IPS-NIHi7 (cell line): ENCODE results near the gene ARHGAP25.

Source experiments
- DNase-seq: peaks from one replicate; pipeline ENCODE4 v3.0.0; 2012; ENCODE audit warnings: mixed read lengths; ENCODE audit errors: extremely low spot score

The ARHGAP25 gene

DNA sequence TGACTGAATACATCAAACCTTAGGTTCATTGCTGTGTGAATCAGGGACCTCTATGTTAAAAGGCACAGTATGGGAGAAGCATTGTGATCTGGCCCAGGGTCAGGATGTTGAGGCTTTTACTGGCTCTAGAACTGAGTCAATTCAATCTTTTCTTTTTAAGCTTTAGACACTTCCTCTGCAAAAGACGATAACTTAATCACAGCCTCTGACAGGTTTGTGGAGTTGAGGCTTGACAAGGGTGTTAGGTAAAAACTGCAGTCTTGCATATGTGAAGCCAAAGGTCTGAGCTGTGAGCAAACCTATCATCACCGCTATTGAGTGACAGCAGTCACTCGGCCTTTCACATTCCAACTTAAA lies 17.3 kb upstream of the ARHGAP25 start:
- no peak for DNase-seq

DNA sequence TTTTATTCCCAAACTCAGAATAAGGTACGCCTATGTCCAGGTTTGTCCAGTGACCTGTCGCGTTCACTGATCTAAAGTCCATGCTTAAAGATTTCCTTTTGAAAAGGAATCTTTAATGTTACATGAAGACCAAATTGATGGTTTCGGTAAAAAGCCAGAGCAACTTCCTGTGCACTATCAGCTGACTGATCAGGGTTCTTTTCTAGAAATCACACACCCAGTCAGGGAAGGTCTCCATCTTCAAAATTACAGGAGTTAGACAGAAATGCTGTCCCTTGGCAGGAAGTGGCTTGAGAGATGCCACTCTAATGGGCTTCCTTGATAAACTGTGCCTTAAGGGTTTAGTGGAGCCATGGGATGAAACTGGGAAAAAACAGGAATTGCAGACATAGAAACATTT lies 14.7 kb upstream of the ARHGAP25 start:
- no peak for DNase-seq

DNA sequence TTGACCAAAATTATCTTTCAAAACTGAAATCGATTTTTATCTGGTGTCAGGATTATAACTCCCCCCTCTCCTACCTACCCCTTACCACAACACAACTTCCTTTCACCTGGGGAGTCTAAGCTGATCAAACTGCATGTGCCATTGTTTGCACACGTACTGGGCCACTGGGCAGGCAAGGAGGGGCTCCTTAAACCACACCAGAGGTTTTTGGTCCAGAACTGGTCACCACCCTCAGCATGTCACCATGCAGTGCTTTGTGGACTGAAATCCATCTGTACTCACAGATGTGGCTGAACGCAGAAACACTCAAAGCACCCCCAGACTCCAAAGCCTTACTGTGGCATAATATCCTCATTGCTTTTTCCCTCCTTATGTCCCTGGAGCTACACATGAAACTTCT lies 13.9 kb upstream of the ARHGAP25 start:
- no peak for DNase-seq

GRCh38 chr2:68721482-68722101 lies 13.0 kb upstream of the ARHGAP25 start:
- no peak for DNase-seq

DNA sequence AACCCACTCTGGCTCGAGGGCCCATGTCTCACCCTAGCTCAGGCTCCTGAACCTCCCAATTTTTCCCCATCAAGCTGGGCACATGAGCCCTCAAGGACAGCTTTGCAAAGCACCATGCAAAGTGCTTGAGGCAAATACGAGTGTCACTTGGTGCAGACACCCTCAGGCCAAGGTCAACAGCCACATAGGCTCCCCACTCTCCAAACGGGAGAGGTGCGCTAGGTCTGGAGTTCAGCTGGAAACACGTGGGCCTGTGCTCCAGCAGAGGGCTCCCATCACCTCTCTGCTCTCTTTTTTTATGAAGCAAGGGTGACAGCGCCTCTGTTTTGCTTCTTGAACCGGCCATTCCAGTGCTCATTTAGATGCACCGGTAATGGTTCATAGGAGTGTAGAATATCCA lies 11.9 kb upstream of the ARHGAP25 start:
- DNase-seq, result peak; percentile 46

- no peak for DNase-seq
Measured at GRCh38 chr2:68723181-68723580, 11.4 kb upstream of the ARHGAP25 start.

DNA sequence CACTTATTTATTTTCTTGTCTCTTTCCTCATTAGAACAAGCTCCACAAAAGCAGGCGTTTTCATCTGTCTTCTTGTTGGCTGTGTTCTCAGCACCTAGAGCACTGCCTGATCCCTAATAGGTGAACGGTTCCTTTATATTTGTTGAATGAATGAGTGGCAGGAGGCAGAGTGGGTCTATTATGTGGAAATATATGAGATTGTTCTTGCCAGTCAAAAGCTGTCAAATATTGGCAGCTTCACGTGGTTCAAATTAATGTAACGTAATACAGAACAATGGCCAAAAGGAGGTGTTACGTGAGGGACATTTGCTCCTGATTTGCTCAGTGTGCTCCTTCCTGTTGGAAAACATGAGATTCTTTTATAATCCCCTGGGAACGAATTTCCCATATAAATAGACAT lies 8.5 kb upstream of the ARHGAP25 start:
- DNase-seq, result no peak

GRCh38 chr2:68726608-68727367 lies 7.8 kb upstream of the ARHGAP25 start:
- no peak for DNase-seq

DNA sequence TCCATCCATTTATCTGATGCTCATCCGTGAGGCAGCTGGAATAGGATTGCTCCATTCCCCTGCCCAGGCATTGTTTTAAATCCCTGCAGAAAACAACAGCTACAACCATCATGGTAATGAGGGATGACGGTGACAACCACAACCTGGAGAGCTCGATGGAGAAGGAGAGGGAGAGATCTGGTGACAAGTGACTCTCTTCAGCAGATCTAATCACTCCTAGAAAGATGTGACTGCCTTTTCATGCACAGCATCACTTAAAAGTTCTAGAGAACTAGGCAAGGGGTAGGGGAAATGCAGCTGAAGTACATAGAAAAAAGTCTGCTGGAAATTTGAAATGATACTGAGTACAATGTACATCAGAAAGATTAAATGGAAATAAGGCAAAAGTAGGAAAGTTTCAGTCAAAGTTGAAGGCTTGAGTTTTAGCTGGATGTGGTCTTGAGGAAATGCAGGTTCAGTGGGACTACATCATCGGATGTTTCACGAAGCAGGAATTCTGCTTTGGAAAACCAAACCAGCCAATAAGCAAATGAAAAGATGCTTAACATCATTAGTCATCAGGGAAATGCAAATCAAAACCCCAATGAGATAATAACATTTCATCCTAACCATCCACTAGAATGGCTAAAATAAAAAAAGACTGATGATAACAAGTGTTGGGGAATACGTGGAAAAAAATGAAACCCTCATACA lies 6.8 kb upstream of the ARHGAP25 start:
- DNase-seq, result no peak

DNA sequence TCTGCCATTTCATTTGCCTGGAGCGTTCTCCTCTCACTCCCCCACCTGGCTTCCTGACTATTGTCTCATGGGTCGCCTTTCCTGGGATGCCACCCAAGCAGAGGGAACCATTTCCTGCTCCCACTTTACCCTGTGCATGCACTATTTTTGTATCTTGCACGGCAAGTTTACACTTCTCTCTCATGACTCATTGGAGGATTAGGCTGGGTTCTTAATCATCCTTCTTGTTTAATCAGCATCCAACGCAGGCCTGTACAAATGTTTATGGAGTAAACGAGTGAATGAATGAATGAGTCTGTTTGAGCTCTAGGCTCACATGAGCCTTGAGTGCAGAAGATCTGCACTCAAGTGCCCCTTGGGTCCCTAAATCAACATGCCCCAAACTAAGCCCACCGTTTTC lies 3.8 kb upstream of the ARHGAP25 start:
- no peak for DNase-seq

DNA sequence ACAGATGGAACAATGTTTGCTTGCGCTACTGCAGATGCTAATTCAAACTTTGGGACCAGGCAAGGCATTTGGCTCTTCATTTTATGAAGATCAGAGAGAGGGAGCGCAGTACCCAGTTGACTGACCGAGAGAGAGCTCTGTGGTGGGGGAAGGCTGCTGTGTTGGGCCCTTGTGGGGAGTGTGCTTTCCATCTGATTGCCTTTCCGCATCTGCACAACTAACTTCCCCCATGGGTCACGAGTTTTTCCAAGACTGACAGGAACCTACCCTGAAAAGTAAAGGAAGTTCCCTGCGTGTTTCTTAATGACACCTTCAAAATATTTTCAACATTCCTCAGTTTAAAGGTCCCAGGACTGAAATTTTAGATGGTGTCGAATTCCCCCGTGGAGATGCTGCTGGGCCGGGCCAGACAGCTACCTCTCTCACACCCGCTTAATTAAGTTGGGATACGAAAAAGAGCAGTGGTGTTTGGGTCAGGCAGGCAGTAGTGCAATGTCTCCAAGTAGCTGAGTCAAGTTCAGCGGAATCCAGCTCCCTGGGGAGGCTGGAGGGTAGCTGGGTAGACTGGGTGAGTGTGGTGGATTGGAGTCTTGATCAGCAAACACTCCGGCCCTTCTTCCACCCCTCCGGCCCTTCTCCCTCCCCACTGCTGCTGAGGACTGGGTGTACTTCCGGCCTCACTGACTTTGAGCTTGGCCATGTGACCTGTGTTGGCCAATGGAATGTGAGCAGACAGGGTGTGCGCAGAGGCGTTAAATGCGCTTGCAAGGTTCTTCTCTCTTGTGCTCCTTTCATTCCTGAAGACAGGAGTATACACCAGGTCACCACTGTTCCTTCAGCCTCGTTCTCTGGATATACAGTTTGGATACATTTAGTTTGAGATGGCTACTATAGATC lies 2.3 kb upstream of the ARHGAP25 start:
- DNase-seq, result no peak

DNA sequence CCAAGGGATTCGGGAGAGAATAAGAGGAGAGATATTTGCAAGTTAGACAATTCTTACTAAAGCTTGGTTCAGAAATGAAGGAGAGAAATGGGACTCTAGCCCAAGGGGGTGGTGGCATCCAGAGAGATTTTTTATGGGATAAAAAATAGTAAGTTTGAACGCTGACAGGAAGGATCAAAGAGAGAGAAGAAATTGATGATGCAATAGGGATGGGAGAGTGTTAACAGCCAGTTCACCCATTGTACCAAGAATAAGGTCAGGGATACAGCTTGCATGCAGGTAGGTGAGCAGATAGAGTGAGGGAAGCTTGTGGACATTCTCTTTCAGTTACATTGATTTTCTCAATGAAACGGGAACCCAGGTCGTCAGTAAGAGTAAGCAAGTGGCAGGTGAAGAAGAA lies 1.2 kb upstream of the ARHGAP25 start:
- DNase-seq, result no peak

DNA sequence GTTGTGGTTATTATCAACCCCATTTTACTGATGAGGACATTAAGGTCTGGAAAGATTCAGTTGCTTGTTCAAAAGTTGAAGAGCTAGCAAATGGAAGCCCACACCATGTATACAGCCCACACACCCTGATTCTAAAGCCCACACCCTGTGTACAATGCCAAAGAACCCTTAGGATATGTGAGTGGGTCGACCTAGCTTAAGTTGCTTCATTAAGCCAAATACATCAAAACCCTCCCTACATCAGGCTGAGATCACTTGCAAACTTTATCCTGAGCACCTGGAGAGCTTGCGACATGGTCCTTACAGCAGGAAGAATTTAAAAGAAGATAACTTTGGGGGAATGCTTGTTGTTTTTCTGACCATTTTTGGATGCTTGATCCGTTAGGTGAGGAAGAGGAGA lies 435 bp upstream of the ARHGAP25 start:
- no peak for DNase-seq

DNA sequence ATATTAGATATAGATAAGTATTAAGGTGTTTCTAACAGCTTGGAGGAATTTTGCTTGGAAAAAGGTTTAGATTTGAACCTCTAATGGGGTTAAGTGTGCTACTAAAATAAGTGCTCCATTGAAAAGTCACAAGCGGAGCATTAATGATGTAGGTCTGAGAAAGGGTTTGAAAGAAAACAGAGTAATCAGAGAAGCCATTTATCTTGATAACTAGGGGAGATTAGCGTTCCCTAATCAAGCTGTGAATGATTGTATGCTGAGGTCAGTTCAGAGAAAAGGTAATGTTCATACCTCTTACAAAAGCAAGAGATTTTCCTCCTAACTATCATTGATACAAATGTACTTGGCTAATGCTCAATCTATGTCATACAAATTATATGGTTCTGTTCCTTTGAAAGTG lies 1.5 kb downstream of the ARHGAP25 start:
- no peak for DNase-seq

GRCh38 chr2:68737711-68738110 lies 3.1 kb downstream of the ARHGAP25 start:
- no peak for DNase-seq

DNA sequence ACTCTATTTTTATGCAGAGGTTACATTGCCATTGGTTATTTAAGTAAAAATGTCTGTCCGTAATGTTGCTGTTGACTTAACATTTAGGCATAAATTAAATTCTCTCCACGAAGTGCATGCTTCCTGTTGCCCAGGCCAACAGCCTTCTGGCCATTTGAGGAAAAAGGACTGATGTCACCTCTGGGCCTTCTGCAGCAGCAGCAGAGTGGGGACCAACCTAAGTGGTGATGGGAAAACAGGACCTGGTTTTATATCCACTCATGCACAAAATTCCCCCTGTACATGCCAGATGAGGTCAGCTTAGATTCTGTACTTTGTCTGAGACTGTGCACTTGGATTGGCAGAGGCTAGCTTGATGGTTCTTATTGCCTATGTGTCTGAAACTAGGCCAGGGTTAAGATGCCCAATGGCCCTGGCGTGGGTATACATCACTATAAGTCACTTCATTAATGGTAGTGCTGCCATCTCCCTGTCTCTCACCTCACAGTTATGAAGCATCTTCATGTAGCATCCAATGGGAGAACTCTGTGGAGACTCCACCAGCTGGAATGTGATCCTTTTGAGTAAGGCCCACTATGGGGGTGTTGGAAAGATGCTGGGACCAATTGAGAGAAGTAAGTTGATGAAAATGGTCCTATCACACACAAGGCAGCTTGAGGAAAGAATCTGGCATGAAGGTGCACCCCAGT lies 4.4 kb downstream of the ARHGAP25 start:
- no peak for DNase-seq

DNA sequence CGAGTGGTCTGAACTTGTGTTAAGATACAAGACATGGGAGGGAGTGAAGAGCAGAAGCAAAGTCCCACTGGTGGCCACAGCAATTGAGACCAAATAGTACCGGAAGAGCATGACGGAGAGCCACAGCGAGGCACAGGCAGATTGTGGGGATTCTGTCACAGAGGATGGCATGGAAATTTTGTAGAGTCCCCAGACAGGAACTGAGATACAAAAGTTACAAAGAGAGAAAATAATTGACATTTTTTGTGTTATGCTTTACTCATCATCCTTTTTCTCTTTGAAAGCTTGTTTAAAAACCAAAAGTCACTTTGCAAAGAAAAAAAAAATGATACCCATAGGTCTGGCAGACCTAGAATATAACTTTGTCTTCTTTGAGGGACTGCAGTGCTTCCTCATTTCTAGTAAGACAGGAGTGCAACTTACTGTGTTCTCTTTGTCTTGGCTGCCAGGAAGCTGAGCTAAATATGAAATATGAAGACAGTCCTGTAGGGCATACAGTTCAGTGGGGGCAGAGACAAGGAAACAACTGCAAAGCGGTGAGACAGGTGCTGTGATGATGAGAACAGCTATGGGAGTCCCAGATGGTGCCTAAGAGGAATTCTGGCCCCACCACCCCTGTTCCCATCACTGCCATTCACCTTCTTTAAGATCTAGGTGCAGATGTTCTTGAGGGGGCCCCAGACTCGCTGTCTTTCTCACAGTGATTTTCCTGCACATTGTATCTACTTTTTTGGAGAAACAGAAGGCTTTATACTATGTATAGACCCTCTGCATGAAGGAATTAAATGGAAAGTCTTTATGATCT lies 5.2 kb downstream of the ARHGAP25 start:
- no peak for DNase-seq

- DNase-seq, result no peak
Measured at GRCh38 chr2:68740400-68740914, 5.8 kb downstream of the ARHGAP25 start.

- no peak for DNase-seq
Measured at GRCh38 chr2:68741238-68741637, 6.6 kb downstream of the ARHGAP25 start.

GRCh38 chr2:68741805-68742306 lies 7.2 kb downstream of the ARHGAP25 start:
- no peak for DNase-seq
